HepG2 (cell line): ENCODE measurements around the gene TMCC1. TPM values are rescaled to one million over a fixed set of nuclear protein-coding genes. Genes with fewer than 3 reads are reported as not detected.

ENCODE experiments used
- ATAC-seq: fragments of 200-7000 bp; cut with Tn5 transposase; 3 replicates; pipeline ENCODE4 v1.9.1; 2020; ENCODE audit warnings: mild to moderate bottlenecking, moderate library complexity
- BruUV-seq: library from RNA; stranded (reverse); fragments of 400-500 nt; replicated peaks from 2 replicates; lab custom pipeline; 2021; lab: Mats Ljungman, UMichigan
- CTCF ChIA-PET: fragments of 300-600 bp; formaldehyde crosslinking; extraction: SDS; loops from one replicate; lab custom pipeline; 2021; ENCODE audit warnings: low total read pairs, inconsistent platforms, low intra/inter-chr PET ratio; lab: Yijun Ruan, JAX
- POLR2A ChIA-PET: fragments of 350-600 bp; sonication (Branson Sonifier 250); formaldehyde crosslinking; loops from one replicate; lab custom pipeline; 2020; ENCODE audit warnings: antibody characterized with exemption, inconsistent platforms; lab: Yijun Ruan, JAX
- DNase-seq: peaks from one replicate; pipeline ENCODE4 v3.0.0-alpha.2; 2015; ENCODE audit warnings: low spot score
- FAIRE-seq: peaks from 3 replicates; lab custom pipeline; 2011; peaks lifted over from hg19 to GRCh38; lab: Jason Lieb, UNC
- H2AFZ ChIP-seq: one replicate; pipeline ENCODE4 v1.6.1; 2011; ENCODE audit warnings: low read length, inconsistent platforms
- H3K27ac ChIP-seq: fragments of 300-600 bp; 3 replicates; pipeline ENCODE4 v1.8.0; 2011; ENCODE audit warnings: mixed run types, mild to moderate bottlenecking, mixed read lengths, low read length, inconsistent platforms; ENCODE audit not compliant: insufficient read depth; ENCODE audit errors: extremely low read length
- H3K27me3 ChIP-seq, 2 experiments: fragments of 200-600 bp in 1 of 2; 2 replicates in 1 of 2; 3 replicates in 1 of 2; pipeline versions ENCODE4 v1.6.0 to v1.8.0; 2011; ENCODE audit warnings: low read length in 2 of 2, mild to moderate bottlenecking in 2 of 2, moderate library complexity in 2 of 2, inconsistent platforms in 1 of 2; ENCODE audit not compliant: insufficient read depth in 2 of 2, control insufficient read depth in 1 of 2
- H3K36me3 ChIP-seq, 2 experiments: fragments of 200-600 bp in 1 of 2; replicated peaks in 1 of 2; 2 replicates in 1 of 2; 3 replicates in 1 of 2; pipeline versions ENCODE4 v1.5.1 to v1.8.0; 2011; ENCODE audit warnings: low read length in 2 of 2, inconsistent platforms in 1 of 2; ENCODE audit not compliant: insufficient read depth in 2 of 2, control insufficient read depth in 1 of 2
- H3K4me1 ChIP-seq: 2 replicates; pipeline ENCODE4 v1.5.1; 2012; ENCODE audit warnings: low read length, inconsistent platforms; ENCODE audit not compliant: insufficient read depth
- H3K4me2 ChIP-seq: 2 replicates; pipeline ENCODE4 v1.6.0; 2011; ENCODE audit warnings: low read depth, low read length, inconsistent platforms
- H3K4me3 ChIP-seq, 3 experiments: fragments of 200-600 bp in 1 of 3; sonication (generic), shearing (Covaris generic) in 1 of 3; replicated peaks in 1 of 3; 2 replicates each; pipeline ENCODE4 v1.5.1; 2011 to 2016; ENCODE audit warnings: low read length in 3 of 3, inconsistent platforms in 2 of 3, low read depth in 2 of 3, mild to moderate bottlenecking in 2 of 3, control low read depth in 1 of 3, mixed read lengths in 1 of 3; ENCODE audit not compliant: insufficient read depth in 1 of 3
- H3K79me2 ChIP-seq: one replicate; pipeline ENCODE4 v1.6.1; 2011; ENCODE audit warnings: low read length, inconsistent platforms; ENCODE audit not compliant: insufficient read depth
- H3K9ac ChIP-seq: 2 replicates; pipeline ENCODE4 v1.6.0; 2011; ENCODE audit warnings: mild to moderate bottlenecking, low read depth, low read length, inconsistent platforms; ENCODE audit not compliant: insufficient read depth
- H3K9me3 ChIP-seq: 2 replicates; pipeline ENCODE4 v1.5.1; 2012; ENCODE audit warnings: mild to moderate bottlenecking, low read length
- H4K20me1 ChIP-seq: 2 replicates; pipeline ENCODE4 v1.6.0; 2011; ENCODE audit warnings: inconsistent platforms, mild to moderate bottlenecking, low read length, moderate library complexity; ENCODE audit not compliant: insufficient read depth
- BRF2 ChIP-seq: sonication (generic); formaldehyde crosslinking; IDR thresholded peaks from 2 replicates; pipeline ENCODE4 v1.8.1; 2022; ENCODE audit warnings: mild to moderate bottlenecking, missing genetic modification reagents
- CREB1 ChIP-seq, 2 experiments: fragments of 450-650 bp in 1 of 2; IDR thresholded peaks; 2 replicates each; pipeline ENCODE4 v1.6.1; 2016 to 2017; ENCODE audit warnings: control low read depth in 1 of 2, mild to moderate bottlenecking in 1 of 2, missing compliant biosample characterization in 1 of 2, missing genetic modification characterization in 1 of 2
- E2F5 ChIP-seq: sonication (generic); formaldehyde crosslinking; conservative IDR thresholded peaks from 2 replicates; pipeline ENCODE4 v1.4.0; 2020; ENCODE audit warnings: missing genetic modification reagents
- GLI4 ChIP-seq: sonication (generic); formaldehyde crosslinking; IDR thresholded peaks from 2 replicates; pipeline ENCODE4 v1.5.1; 2020; ENCODE audit warnings: missing genetic modification reagents, mild to moderate bottlenecking, moderate library complexity, borderline replicate concordance
- MYPOP ChIP-seq: sonication (generic); formaldehyde crosslinking; IDR thresholded peaks from 2 replicates; pipeline ENCODE4 v1.8.1; 2023; ENCODE audit warnings: mild to moderate bottlenecking, moderate library complexity, missing genetic modification reagents
- SP1 ChIP-seq, 2 experiments: fragments of 450-650 bp in 1 of 2; sonication (generic) in 1 of 2; formaldehyde crosslinking in 1 of 2; IDR thresholded peaks; 2 replicates each; pipeline versions ENCODE4 v1.4.0 to v1.6.1; 2016 to 2020; ENCODE audit warnings: missing genetic modification reagents in 1 of 2
- TBP ChIP-seq: sonication (generic); formaldehyde crosslinking; IDR thresholded peaks from 2 replicates; pipeline ENCODE4 v1.5.0; 2020; ENCODE audit warnings: missing genetic modification reagents
- THAP11 ChIP-seq: IDR thresholded peaks from 2 replicates; pipeline ENCODE4 v1.6.1; 2016; ENCODE audit warnings: missing biosample characterization, missing genetic modification reagents
- THAP9 ChIP-seq: sonication (generic); formaldehyde crosslinking; IDR thresholded peaks from 2 replicates; pipeline ENCODE4; 2020; ENCODE audit warnings: missing genetic modification reagents, mild to moderate bottlenecking, borderline replicate concordance
- ZBTB4 ChIP-seq: sonication (generic); formaldehyde crosslinking; IDR thresholded peaks from 2 replicates; pipeline ENCODE4 v1.4.0; 2020; ENCODE audit warnings: missing genetic modification reagents, mild to moderate bottlenecking, borderline replicate concordance
- ZNF335 ChIP-seq: sonication (generic); formaldehyde crosslinking; IDR thresholded peaks from 2 replicates; pipeline ENCODE4 v1.4.0; 2020; ENCODE audit warnings: missing genetic modification reagents
- ZNF83 ChIP-seq: sonication (generic); formaldehyde crosslinking; IDR thresholded peaks from 2 replicates; pipeline ENCODE4 v1.4.0; 2020; ENCODE audit warnings: missing genetic modification reagents, mild to moderate bottlenecking, borderline replicate concordance
- WGBS: methylation state at CpG from one replicate; pipeline ENCODE4 v1.1.6; 2017; ENCODE audit warnings: low lambda C conversion rate; 5-methylcytosine and 5-hydroxymethylcytosine counted together
- in situ Hi-C: cut with HindIII; loops from 2 replicates; pipeline ENCODE4 v1.10.0; 2017; ENCODE audit warnings: low pct_unique_long_range_greater_than_20kb; ENCODE audit not compliant: extremely low pct_ligation_motif_present
- intact Hi-C: fragments of 100-400 bp; cut with micrococcal nuclease; formaldehyde crosslinking; loops from one replicate; pipeline ENCODE4 v1.10.0; 2022; ENCODE audit not compliant: unreplicated experiment
- polyA plus RNA-seq, 8 experiments: library from polyadenylated mRNA; depleted of rRNA in 3 of 8; stranded (reverse) in 7 of 8; unstranded in 1 of 8; fragments of >200 nt; fragmentation: Illumina TruSeq in 4 of 8; extraction: Trizol in 4 of 8; gene quantifications; 2 replicates each; pipeline versions ENCODE4 v1.2.1 to v1.2.3, GENCODE V29; 2011 to 2016; ENCODE audit warnings: low read depth in 4 of 8, missing spikeins in 1 of 8, mixed read lengths in 1 of 8; ENCODE audit not compliant: insufficient read depth in 1 of 8
- total RNA-seq, 5 experiments: library from RNA; depleted of rRNA; stranded (reverse); fragments of >200 nt; fragmentation: Illumina TruSeq; extraction: Trizol; gene quantifications; 2 replicates each; pipeline ENCODE4 v1.2.3, GENCODE V29; 2016; ENCODE audit warnings: low read depth in 1 of 5

The TMCC1 gene
- total and polyA plus RNA-seq, 2 of the 13 experiments (the other 11 are each of a cell fraction or from before 2014, with no cell fraction given), result 12.1 to 264 TPM

- WGBS, result 2% methylated on average over 5 of the region's 5 CpGs
- ChIA-PET POLR2A (no interaction called here), CTCF (no interaction called here)
- H3K4me3 ChIP-seq, result peak overlapping the region; percentile 63 to 74 (median 71); a peak in 5 of 6 replicates
- peaks cover 90% of the 10 kb centered on the region for H3K79me2 ChIP-seq
- FAIRE-seq (peak; percentile 67), DNase-seq (peak; percentile 91), ATAC-seq (peak; percentile 91)
- peak overlapping the region; percentile 87 for H3K4me2 ChIP-seq
- H4K20me1 ChIP-seq, result peaks cover 22% of the 10 kb centered on the region
- H3K36me3 ChIP-seq, result peaks cover 3 to 17% of the 10 kb centered on the region in 2 experiments; a peak in 3 of 5 replicates
- peaks cover 83% of the 10 kb centered on the region for H3K4me1 ChIP-seq
- H3K27me3 ChIP-seq, result no peaks in the 10 kb centered on the region; a peak in 1 of 5 replicates
- H3K9ac ChIP-seq, result peak overlapping the region; percentile 68
- no peaks in the 10 kb centered on the region for H3K9me3 ChIP-seq
- H2AFZ ChIP-seq, result no peak overlapping the region
- intact Hi-C loops, result no loop called here
- BruUV-seq, result no TSS peak
- peak overlapping the region; percentile 74 for H3K27ac ChIP-seq
- in situ Hi-C loops, result loop anchor here (10.0 kb wide), 1 partner anchor 278 kb away; no protein-coding TSS in a partner anchor
- 0 out of 2 replicates have a peak, but pooled peaks have one; percentile 28 for TF ChIP-seq ZNF335
- TF ChIP-seq ZNF83 (CRISPR knock-in tag), result no peak
- no peak for TF ChIP-seq THAP11 (CRISPR knock-in tag)
- TF ChIP-seq GLI4, result no peak; the same call in 1 of the 2 replicates
- TF ChIP-seq ZBTB4 (CRISPR knock-in tag), result no peak
- no peak for TF ChIP-seq BRF2
- no peak for TF ChIP-seq E2F5 (CRISPR knock-in tag)
- no peak for TF ChIP-seq THAP9 (CRISPR knock-in tag)
- TF ChIP-seq MYPOP (CRISPR knock-in tag), result no peak
- no peak for TF ChIP-seq SP1 (IDR thresholded peaks at IDR 0.05)
- TF ChIP-seq SP1 (CRISPR knock-in tag; IDR thresholded peaks at IDR 0.05), result no peak
- TF ChIP-seq TBP (CRISPR knock-in tag), result no peak
- TF ChIP-seq CREB1 (IDR thresholded peaks at IDR 0.05), result 0 out of 2 replicates have a peak, but pooled peaks have one; percentile 11
- TF ChIP-seq CREB1 (CRISPR knock-in tag; IDR thresholded peaks at IDR 0.05), result peak; percentile 83
Observed at GRCh38 chr3:129656659-129657247, 236.8 kb downstream of the TMCC1 start.
